Neural crest cell (in vitro differentiated cells): ENCODE results near the gene GNG11. TPM values are rescaled to one million over a fixed set of nuclear protein-coding genes. Genes with fewer than 3 reads are reported as not detected.

Source experiments
- DNase-seq: peaks from one replicate; pipeline ENCODE4 v3.0.0; 2021; ENCODE audit warnings: low read depth, mixed read lengths, low spot score
- H3K27ac Mint-ChIP-seq: one replicate; pipeline ENCODE4 v1.8.0; 2021; ENCODE audit warnings: mild to moderate bottlenecking, mixed read lengths; ENCODE audit not compliant: unreplicated experiment
- H3K27me3 Mint-ChIP-seq: 2 replicates; pipeline ENCODE4 v1.8.0; 2021; ENCODE audit warnings: low read depth, mild to moderate bottlenecking, mixed read lengths
- H3K36me3 Mint-ChIP-seq: 2 replicates; pipeline ENCODE4 v1.8.0; 2021; ENCODE audit warnings: low read depth, mild to moderate bottlenecking, mixed read lengths
- H3K4me1 Mint-ChIP-seq: 2 replicates; pipeline ENCODE4 v1.8.0; 2021; ENCODE audit warnings: mixed read lengths
- H3K4me3 Mint-ChIP-seq: one replicate; pipeline ENCODE4 v1.8.0; 2021; ENCODE audit warnings: mild to moderate bottlenecking, mixed read lengths
- H3K9me3 Mint-ChIP-seq: 2 replicates; pipeline ENCODE4 v1.8.0; 2021; ENCODE audit warnings: mixed read lengths
- CTCF ChIP-seq: fragments of 200-600 bp; sonication (generic); conservative IDR thresholded peaks from 2 replicates; pipeline ENCODE4 v1.5.0; 2021; ENCODE audit warnings: antibody characterized with exemption, mild to moderate bottlenecking
- total RNA-seq: library from RNA; stranded (reverse); gene quantifications from 2 replicates; pipeline ENCODE4 v1.2.1, GENCODE V29; 2021

GNG11 gene
- total RNA-seq, 1 donor from 2014 or later, result 8.9 TPM

- H3K4me3 Mint-ChIP-seq, result no peak overlapping the region
- DNase-seq, result no peak
- no peaks in the 10 kb centered on the region for H3K36me3 Mint-ChIP-seq
- H3K4me1 Mint-ChIP-seq, result no peaks in the 10 kb centered on the region
- no peaks in the 10 kb centered on the region for H3K9me3 Mint-ChIP-seq
- H3K27me3 Mint-ChIP-seq, result no peaks in the 10 kb centered on the region
- H3K27ac Mint-ChIP-seq, result no peak overlapping the region
- no peak for TF ChIP-seq CTCF
Observed at GRCh38 chr7:93945083-93945482, 23.5 kb downstream of the GNG11 start.

DNA sequence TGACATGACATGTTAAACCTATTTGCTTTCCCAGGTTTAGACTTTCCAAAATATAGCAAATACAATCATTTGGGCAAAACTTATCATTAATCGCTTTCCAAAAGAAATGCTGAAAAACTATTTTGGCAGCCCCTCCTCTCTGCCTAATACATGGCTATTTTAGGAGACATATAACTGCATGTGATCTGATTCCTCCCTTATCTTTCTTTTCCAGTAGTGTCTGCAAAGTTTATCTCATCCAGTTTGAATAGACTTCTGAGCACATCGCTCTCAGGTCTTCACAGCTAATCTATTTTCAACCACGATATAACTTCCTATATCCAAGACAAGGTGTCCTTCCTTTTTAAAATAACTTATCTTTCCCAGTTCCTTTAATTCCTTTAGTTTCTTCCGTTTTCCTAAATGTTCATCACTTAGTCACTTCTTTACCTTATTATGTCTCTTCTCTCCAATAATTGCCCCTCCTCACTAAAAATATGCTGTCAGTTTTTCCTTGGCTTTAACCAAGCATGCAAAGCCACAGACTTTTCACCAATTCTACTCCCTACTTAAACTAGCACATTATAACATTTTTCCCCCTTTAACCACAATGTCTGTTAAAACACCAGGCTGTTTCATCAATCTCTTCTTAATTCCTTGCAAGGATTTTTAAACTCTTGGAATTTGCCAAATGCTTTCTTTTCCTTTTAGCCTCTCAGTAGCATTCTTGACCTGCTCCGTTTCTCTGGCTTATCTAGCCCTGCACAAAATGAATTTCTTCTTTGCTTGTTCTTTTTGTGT, 24.4 kb downstream of the GNG11 start:
- H3K9me3 Mint-ChIP-seq, result no peaks in the 10 kb centered on the region
- no peak overlapping the region for H3K27ac Mint-ChIP-seq
- DNase-seq, result no peak

DNA sequence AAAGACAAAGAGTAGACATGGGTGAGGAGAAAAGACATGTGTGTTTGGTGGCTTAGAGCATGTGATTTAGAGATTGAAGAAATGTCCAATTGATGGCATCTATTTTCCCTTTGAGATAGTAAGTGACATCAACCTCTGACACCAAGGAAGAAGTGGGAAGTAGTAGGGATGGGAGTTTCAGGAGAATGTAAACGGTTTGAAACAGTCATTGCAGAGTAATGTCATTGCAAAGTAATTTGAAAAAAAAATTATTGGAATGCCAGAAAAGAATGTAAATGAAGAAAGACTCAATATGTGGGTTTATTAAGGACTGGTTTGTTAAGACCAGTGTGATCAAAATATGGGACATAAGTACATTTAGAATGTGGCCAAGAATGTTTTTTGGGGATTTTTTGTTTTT, 26.6 kb downstream of the GNG11 start:
- no peak overlapping the region for H3K4me3 Mint-ChIP-seq
- no peaks in the 10 kb centered on the region for H3K4me1 Mint-ChIP-seq
- H3K9me3 Mint-ChIP-seq, result no peaks in the 10 kb centered on the region
- TF ChIP-seq CTCF, result no peak
- no peak for DNase-seq
- no peaks in the 10 kb centered on the region for H3K36me3 Mint-ChIP-seq
- H3K27me3 Mint-ChIP-seq, result no peaks in the 10 kb centered on the region
- H3K27ac Mint-ChIP-seq, result no peak overlapping the region

More for the DNA sequence above, 24.4 kb downstream of the GNG11 start:
- Mint-ChIP-seq H3K4me1 (no peaks in the 10 kb centered on the region), H3K36me3 (no peaks in the 10 kb centered on the region), H3K4me3 (no peak overlapping the region), H3K27me3 (no peaks in the 10 kb centered on the region)
- no peak for TF ChIP-seq CTCF

DNA sequence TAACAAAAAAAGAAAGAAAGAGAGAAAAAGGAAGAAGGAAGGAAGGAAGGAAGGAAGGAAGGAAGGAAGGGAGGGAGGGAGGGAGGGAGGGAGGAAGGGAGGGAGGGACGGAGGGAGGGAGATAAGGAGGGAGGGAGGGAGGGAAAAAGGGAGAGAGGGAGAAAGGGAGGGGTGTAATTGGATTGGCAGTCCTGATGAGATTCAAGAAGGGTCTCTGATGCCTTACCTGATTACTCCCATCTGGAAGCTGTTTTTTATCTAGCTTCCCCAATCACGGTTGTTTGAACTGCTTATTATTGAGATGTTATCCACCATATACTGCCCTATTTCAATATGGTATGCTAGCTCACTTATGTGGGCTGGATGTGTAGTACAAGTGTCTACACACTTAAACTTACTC, 27.3 kb downstream of the GNG11 start:
- Mint-ChIP-seq H3K27me3 (no peaks in the 10 kb centered on the region), H3K27ac (no peak overlapping the region), H3K4me3 (no peak overlapping the region), H3K4me1 (no peaks in the 10 kb centered on the region), H3K9me3 (no peaks in the 10 kb centered on the region), H3K36me3 (no peaks in the 10 kb centered on the region)
- no peak for DNase-seq
- no peak for TF ChIP-seq CTCF

DNA sequence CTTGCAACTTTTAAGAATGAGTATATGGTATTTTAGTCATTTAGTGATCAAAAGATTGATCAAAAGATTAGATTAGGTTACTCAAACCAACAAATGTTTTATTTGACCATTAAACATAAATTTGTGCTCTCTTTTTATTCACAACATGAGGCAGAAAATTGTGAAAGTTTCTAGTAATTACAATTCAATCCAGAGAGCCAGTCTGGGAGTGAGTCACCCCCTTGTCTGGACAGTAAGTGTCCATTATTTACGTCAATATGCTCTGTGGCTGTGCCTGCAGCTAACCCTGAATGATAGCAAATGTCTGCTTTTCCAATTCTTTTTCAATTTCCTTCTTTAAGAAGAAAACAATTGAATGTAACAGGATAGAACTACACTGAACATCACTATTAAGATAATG, 27.9 kb downstream of the GNG11 start:
- no peak for TF ChIP-seq CTCF
- H3K27me3 Mint-ChIP-seq, result no peaks in the 10 kb centered on the region
- no peak overlapping the region for H3K27ac Mint-ChIP-seq
- H3K4me1 Mint-ChIP-seq, result no peaks in the 10 kb centered on the region
- no peak for DNase-seq
- H3K4me3 Mint-ChIP-seq, result no peak overlapping the region
- H3K36me3 Mint-ChIP-seq, result no peaks in the 10 kb centered on the region
- no peaks in the 10 kb centered on the region for H3K9me3 Mint-ChIP-seq
